ENCODE results near the gene ADPGK.
"Not testable (repeated sequence)": the region's sequence is repeated elsewhere in the genome, so short reads cannot be mapped to it uniquely, and the experiment has no call there.

ADPGK gene

GRCh38 chr15:72783640-72784455 lies at the start of gene ADPGK:
ADPGK (minus strand) TSS chr15:72783758; CDS start chr15:72783691, 67 bp downstream.
- peak; percentile 74 to 88 for DNase-seq

GRCh38 chr15:72827226-72827625 lies 43.7 kb upstream of the ADPGK start:
- no peak for DNase-seq

GRCh38 chr15:72826611-72827010 lies 43.1 kb upstream of the ADPGK start:
- DNase-seq, result no peak

- no peak for DNase-seq
Measured at GRCh38 chr15:72825829-72826228, 42.3 kb upstream of the ADPGK start.

- no peak for DNase-seq
Measured at GRCh38 chr15:72824781-72825180, 41.2 kb upstream of the ADPGK start.

- DNase-seq, result no peak
Measured at GRCh38 chr15:72824112-72824511, 40.6 kb upstream of the ADPGK start.

- DNase-seq, result no peak
Measured at GRCh38 chr15:72820278-72820677, 36.7 kb upstream of the ADPGK start.

- no peak for DNase-seq
Measured at GRCh38 chr15:72818632-72819031, 35.1 kb upstream of the ADPGK start.

GRCh38 chr15:72813345-72814004 lies 29.9 kb upstream of the ADPGK start:
- DNase-seq, result no peak

- DNase-seq, result no peak
Measured at GRCh38 chr15:72809329-72809728, 25.8 kb upstream of the ADPGK start.

GRCh38 chr15:72807346-72807745 lies 23.8 kb upstream of the ADPGK start:
- DNase-seq, result not testable (repeated sequence)

- DNase-seq, result no peak
Measured at GRCh38 chr15:72803006-72803405, 19.4 kb upstream of the ADPGK start.

GRCh38 chr15:72801590-72802325 lies 18.2 kb upstream of the ADPGK start:
- no peak for DNase-seq

- DNase-seq, result no peak
Measured at GRCh38 chr15:72800833-72801481, 17.4 kb upstream of the ADPGK start.

- no peak for DNase-seq
Measured at GRCh38 chr15:72797834-72798233, 14.3 kb upstream of the ADPGK start.

GRCh38 chr15:72797338-72797689 lies 13.8 kb upstream of the ADPGK start:
- no peak for DNase-seq

- DNase-seq, result peak; percentile 12 to 25
Measured at GRCh38 chr15:72796515-72797337, 13.2 kb upstream of the ADPGK start.

GRCh38 chr15:72796210-72796514 lies 12.6 kb upstream of the ADPGK start:
- no peak for DNase-seq

GRCh38 chr15:72793766-72794660 lies 10.5 kb upstream of the ADPGK start:
- DNase-seq, result no peak

- no peak for DNase-seq
Measured at GRCh38 chr15:72792431-72792830, 8.9 kb upstream of the ADPGK start.

GRCh38 chr15:72790302-72790910 lies 6.8 kb upstream of the ADPGK start:
- no peak for DNase-seq

Measured in NCI-H1930 (cell line).